ENCODE results near the gene TMEM37. TPM values are rescaled to one million over a fixed set of nuclear protein-coding genes. Genes with fewer than 3 reads are reported as not detected.

Gene TMEM37
- polyA plus RNA-seq, 1 donor from 2014 or later, result not detected

DNA sequence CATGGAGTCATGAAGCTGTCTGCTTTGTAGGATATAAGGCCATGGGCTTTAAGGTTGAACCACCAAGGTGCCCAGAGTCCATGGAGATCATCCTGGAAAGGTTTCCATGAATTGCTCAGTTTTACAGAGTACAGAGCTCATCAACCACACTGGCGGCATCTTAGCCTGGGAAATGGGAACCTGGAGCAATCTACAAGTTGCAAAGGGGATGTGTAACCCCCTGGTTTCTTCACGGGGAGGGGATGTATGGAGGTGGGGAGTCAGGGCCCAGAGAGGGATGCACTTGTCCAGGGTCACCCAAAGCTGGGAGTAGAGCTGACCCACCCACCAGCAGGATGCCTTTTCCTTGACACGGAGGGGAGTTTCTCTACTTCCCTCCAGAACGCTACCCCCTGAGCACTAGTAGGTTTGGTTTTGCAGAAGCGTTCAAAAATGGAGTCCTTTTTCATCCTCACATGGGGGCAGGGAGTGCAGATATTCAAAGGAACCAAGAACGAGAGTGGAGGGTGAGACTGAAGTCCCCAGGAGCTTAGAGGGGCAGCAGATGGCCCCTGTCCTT is 7.2 kb downstream of the TMEM37 start:
- Histone ChIP-seq H3K9me2 (ENCODE audit: insufficient read depth, low read length) (no peaks in the 10 kb centered on the region), H3F3A (ENCODE audit: insufficient read depth, low read length, poor library complexity, severe bottlenecking) (no peaks in the 10 kb centered on the region), H3K27ac (ENCODE audit: low read length) (no peak overlapping the region), H3K79me2 (replicated peaks; ENCODE audit: insufficient read depth, low read length) (no peaks in the 10 kb centered on the region), H3K36me3 (ENCODE audit: insufficient read depth, low read length) (no peaks in the 10 kb centered on the region), H3K4me3 (ENCODE audit: low read length) (no peak overlapping the region), H3K27me3 (ENCODE audit: insufficient read depth, low read depth, low read length) (no peaks in the 10 kb centered on the region), H3K9ac (ENCODE audit: low read length) (no peak overlapping the region), H3K4me2 (ENCODE audit: low read length) (no peak overlapping the region), H3K9me3 (ENCODE audit: low read length) (no peaks in the 10 kb centered on the region), H4K20me1 (ENCODE audit: insufficient read depth) (no peaks in the 10 kb centered on the region), H2AFZ (ENCODE audit: low read depth, low read length) (no peak overlapping the region)
- TF ChIP-seq, protein P1, sequence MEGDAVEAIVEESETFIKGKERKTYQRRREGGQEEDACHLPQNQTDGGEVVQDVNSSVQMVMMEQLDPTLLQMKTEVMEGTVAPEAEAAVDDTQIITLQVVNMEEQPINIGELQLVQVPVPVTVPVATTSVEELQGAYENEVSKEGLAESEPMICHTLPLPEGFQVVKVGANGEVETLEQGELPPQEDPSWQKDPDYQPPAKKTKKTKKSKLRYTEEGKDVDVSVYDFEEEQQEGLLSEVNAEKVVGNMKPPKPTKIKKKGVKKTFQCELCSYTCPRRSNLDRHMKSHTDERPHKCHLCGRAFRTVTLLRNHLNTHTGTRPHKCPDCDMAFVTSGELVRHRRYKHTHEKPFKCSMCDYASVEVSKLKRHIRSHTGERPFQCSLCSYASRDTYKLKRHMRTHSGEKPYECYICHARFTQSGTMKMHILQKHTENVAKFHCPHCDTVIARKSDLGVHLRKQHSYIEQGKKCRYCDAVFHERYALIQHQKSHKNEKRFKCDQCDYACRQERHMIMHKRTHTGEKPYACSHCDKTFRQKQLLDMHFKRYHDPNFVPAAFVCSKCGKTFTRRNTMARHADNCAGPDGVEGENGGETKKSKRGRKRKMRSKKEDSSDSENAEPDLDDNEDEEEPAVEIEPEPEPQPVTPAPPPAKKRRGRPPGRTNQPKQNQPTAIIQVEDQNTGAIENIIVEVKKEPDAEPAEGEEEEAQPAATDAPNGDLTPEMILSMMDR (IDR thresholded peaks at IDR 0.05; ENCODE audit: poor library complexity, severe bottlenecking), result no peak
- no peak for TF ChIP-seq EP300 (conservative IDR thresholded peaks at IDR 0.05; ENCODE audit: poor library complexity, severe bottlenecking)

DNA sequence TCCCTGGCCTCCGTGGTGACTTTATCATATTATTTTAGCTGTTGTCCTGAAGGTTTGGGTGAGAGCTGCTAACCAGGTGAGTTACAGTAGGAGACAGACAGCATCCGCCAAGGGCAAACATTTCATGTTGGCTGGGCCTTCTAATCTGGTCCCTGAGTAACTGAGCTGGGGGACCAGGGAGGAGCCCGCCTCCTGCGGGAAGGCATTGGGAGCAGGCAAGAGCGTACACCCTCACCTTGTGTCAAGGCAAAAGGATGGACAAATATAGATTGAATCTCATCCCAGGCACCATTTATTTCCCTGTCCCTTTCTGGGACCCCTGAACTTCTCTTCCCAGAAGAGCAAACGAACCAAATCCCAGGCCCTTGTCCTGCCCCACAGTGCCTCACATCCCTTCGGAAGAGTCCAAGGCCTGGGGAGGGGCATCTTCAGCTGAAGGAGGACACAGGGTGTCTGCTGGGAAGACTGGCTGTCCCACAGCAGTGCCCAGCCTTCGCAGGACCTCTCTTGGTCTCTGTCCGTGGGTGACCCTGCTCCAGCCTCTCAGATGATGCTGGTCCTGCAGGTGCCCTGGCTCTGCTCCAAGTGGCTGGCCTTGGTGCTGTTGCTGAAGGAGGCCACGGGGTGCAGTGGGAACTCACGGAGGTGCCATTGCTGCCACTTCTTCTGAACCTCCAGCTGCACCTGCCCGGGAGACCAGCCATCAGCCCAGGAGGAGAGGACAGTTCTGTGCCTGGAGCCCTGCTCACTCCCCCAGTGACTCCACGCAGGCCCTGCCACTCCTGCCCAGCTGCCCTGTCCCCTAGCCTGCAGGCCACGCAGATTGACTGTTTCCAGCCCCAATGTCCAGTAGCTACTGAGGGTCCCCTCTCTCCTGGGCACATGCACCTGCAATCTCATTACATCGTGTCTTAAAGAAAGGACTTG is 8.2 kb downstream of the TMEM37 start:
- TF ChIP-seq TAF1 (IDR thresholded peaks at IDR 0.05; ENCODE audit: low read depth), result no peak
- TF ChIP-seq SMC3 (conservative IDR thresholded peaks at IDR 0.05; ENCODE audit: poor library complexity), result no peak
- H3K27ac ChIP-seq (ENCODE audit: low read length), result no peak overlapping the region
- H3K27me3 ChIP-seq (ENCODE audit: insufficient read depth, low read depth, low read length), result no peaks in the 10 kb centered on the region
- H3K9me3 ChIP-seq (ENCODE audit: low read length), result no peaks in the 10 kb centered on the region
- no peak overlapping the region for H3K4me3 ChIP-seq (ENCODE audit: low read length)
- no peak overlapping the region for H3K9ac ChIP-seq (ENCODE audit: low read length)
- H3F3A ChIP-seq (ENCODE audit: insufficient read depth, low read length, poor library complexity, severe bottlenecking), result no peaks in the 10 kb centered on the region
- no peak overlapping the region for H3K4me2 ChIP-seq (ENCODE audit: low read length)
- no peaks in the 10 kb centered on the region for H3K79me2 ChIP-seq (replicated peaks; ENCODE audit: insufficient read depth, low read length)
- H2AFZ ChIP-seq (ENCODE audit: low read depth, low read length), result no peak overlapping the region
- no peaks in the 10 kb centered on the region for H3K9me2 ChIP-seq (ENCODE audit: insufficient read depth, low read length)
- H3K36me3 ChIP-seq (ENCODE audit: insufficient read depth, low read length), result no peaks in the 10 kb centered on the region
- H4K20me1 ChIP-seq (ENCODE audit: insufficient read depth), result no peaks in the 10 kb centered on the region

DNA sequence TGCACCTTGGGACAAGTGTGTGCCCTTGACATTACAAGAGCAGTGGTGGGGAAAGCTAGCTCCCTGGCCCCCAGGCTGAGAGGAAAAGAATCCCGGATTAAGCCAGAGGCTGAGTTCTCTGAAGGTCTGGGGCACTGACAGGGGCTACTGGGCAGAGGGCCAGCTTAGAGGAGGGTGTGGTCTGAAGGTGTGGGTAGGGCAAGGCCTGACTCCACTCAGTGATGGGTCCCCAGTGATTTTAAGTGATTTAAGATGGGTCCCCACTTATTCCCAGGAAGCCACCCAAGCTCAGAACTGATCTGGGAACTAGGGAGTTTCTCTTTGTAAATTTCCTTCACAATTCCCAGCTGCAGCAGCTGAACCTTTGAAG is 8.8 kb downstream of the TMEM37 start:
- Histone ChIP-seq H3K27me3 (ENCODE audit: insufficient read depth, low read depth, low read length) (no peaks in the 10 kb centered on the region), H3K36me3 (ENCODE audit: insufficient read depth, low read length) (no peaks in the 10 kb centered on the region), H3K9ac (ENCODE audit: low read length) (no peak overlapping the region), H3K27ac (ENCODE audit: low read length) (no peak overlapping the region), H3K79me2 (replicated peaks; ENCODE audit: insufficient read depth, low read length) (no peaks in the 10 kb centered on the region), H3F3A (ENCODE audit: insufficient read depth, low read length, poor library complexity, severe bottlenecking) (no peaks in the 10 kb centered on the region), H3K4me2 (ENCODE audit: low read length) (no peak overlapping the region), H3K9me3 (ENCODE audit: low read length) (no peaks in the 10 kb centered on the region), H3K9me2 (ENCODE audit: insufficient read depth, low read length) (no peaks in the 10 kb centered on the region), H3K4me3 (ENCODE audit: low read length) (no peak overlapping the region), H4K20me1 (ENCODE audit: insufficient read depth) (no peaks in the 10 kb centered on the region), H2AFZ (ENCODE audit: low read depth, low read length) (no peak overlapping the region)
- TF ChIP-seq SMC3 (conservative IDR thresholded peaks at IDR 0.05; ENCODE audit: poor library complexity) (no peak), EZH2 (IDR thresholded peaks at IDR 0.05; ENCODE audit: borderline replicate concordance, insufficient read depth, low read length, poor library complexity, severe bottlenecking) (no peak)
- TF ChIP-seq, protein P2, sequence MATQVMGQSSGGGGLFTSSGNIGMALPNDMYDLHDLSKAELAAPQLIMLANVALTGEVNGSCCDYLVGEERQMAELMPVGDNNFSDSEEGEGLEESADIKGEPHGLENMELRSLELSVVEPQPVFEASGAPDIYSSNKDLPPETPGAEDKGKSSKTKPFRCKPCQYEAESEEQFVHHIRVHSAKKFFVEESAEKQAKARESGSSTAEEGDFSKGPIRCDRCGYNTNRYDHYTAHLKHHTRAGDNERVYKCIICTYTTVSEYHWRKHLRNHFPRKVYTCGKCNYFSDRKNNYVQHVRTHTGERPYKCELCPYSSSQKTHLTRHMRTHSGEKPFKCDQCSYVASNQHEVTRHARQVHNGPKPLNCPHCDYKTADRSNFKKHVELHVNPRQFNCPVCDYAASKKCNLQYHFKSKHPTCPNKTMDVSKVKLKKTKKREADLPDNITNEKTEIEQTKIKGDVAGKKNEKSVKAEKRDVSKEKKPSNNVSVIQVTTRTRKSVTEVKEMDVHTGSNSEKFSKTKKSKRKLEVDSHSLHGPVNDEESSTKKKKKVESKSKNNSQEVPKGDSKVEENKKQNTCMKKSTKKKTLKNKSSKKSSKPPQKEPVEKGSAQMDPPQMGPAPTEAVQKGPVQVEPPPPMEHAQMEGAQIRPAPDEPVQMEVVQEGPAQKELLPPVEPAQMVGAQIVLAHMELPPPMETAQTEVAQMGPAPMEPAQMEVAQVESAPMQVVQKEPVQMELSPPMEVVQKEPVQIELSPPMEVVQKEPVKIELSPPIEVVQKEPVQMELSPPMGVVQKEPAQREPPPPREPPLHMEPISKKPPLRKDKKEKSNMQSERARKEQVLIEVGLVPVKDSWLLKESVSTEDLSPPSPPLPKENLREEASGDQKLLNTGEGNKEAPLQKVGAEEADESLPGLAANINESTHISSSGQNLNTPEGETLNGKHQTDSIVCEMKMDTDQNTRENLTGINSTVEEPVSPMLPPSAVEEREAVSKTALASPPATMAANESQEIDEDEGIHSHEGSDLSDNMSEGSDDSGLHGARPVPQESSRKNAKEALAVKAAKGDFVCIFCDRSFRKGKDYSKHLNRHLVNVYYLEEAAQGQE (IDR thresholded peaks at IDR 0.05; ENCODE audit: borderline replicate concordance), result no peak

Data from neural cell (in vitro differentiated cells).